Activated CD4-positive, alpha-beta memory T cell treated with anti-CD3 and anti-CD28 coated beads, Interleukin-2, amount 10 ng/mL, durations not matched to agents 7 days and 5 days (primary cell): ENCODE measurements around the gene PCDH9. TPM values are rescaled to one million over a fixed set of nuclear protein-coding genes. Genes with fewer than 3 reads are reported as not detected.

Experiments
- CTCF ChIA-PET: fragments of 350-600 bp; sonication (Branson Sonifier 250); formaldehyde crosslinking; loops from one replicate; lab custom pipeline; 2021; ENCODE audit warnings: antibody characterized with exemption, inconsistent platforms; lab: Charles Lee
- POLR2A ChIA-PET: fragments of 350-600 bp; sonication (Branson Sonifier 250); formaldehyde crosslinking; loops from one replicate; lab custom pipeline; 2021; ENCODE audit warnings: antibody characterized with exemption; lab: Charles Lee
- DNase-seq: peaks from one replicate; pipeline ENCODE4 v3.0.0-alpha.2; 2020
- H3K27ac Mint-ChIP-seq: one replicate; pipeline ENCODE4 v1.8.0; 2021; ENCODE audit warnings: mild to moderate bottlenecking, mixed read lengths
- H3K27me3 Mint-ChIP-seq: one replicate; pipeline ENCODE4 v1.8.0; 2021; ENCODE audit warnings: mixed read lengths
- H3K36me3 Mint-ChIP-seq: one replicate; pipeline ENCODE4 v1.8.0; 2021; ENCODE audit warnings: low read depth, mixed read lengths
- H3K4me1 Mint-ChIP-seq: one replicate; pipeline ENCODE4 v1.8.0; 2021; ENCODE audit warnings: mixed read lengths
- H3K4me3 Mint-ChIP-seq: one replicate; pipeline ENCODE4 v1.8.0; 2021; ENCODE audit warnings: mild to moderate bottlenecking, mixed read lengths
- H3K9me3 Mint-ChIP-seq: one replicate; pipeline ENCODE4 v1.8.0; 2021; ENCODE audit warnings: mixed read lengths
- total RNA-seq, 2 experiments: library from RNA; stranded (reverse); gene quantifications; one replicate each; pipeline ENCODE4 v1.2.3, GENCODE V29; 2021

Gene PCDH9
- total RNA-seq, 2 experiments from 2014 or later = 0.05 TPM; not detected in 1

DNA sequence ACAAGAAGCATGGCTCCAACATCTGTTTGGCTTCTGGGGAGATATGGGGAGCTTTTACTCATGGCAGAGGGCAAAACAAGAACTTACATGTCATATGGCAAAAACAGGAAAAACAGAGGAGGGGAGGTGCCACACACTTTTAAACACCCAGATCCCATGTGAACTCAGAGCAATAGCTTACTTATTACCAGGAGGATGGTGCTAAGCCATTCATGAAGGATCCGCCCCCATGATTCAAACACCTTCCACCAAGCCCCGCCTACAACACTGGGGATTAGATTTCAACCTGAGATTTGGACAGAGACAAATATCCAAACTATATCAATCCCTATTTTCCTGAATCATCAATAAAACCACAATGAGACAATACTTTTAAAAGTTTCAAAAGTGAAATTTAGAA, 712.1 kb downstream of the PCDH9 start:
- Mint-ChIP-seq H3K9me3 (peaks cover 9% of the 10 kb centered on the region), H3K4me3 (no peak overlapping the region), H3K36me3 (no peaks in the 10 kb centered on the region), H3K4me1 (no peaks in the 10 kb centered on the region), H3K27ac (no peak overlapping the region), H3K27me3 (no peaks in the 10 kb centered on the region)
- ChIA-PET CTCF (no interaction called here), POLR2A (no interaction called here)
- no peak for DNase-seq

DNA sequence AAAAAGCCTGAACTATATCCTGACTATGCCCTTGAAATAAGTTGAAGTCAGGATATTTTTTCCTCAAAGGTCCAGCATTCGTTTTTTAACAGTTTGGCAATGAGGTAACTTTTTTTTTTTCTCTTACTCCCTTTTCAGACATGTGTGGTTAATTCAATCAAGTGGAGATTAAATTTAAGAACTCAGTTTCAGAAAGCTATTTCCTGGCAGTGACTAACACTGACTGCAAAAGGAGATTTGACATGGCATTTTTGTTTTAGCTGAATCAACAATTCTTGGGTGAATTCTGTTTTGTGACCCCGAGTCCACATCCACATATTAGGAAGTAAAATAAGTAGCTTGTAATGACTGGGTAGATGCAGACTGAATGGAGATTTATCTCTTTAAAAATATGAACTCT, 716.4 kb downstream of the PCDH9 start:
- no peaks in the 10 kb centered on the region for H3K27me3 Mint-ChIP-seq
- H3K4me3 Mint-ChIP-seq = no peak overlapping the region
- DNase-seq = no peak
- no peak overlapping the region for H3K27ac Mint-ChIP-seq
- no peaks in the 10 kb centered on the region for H3K36me3 Mint-ChIP-seq
- H3K4me1 Mint-ChIP-seq = no peaks in the 10 kb centered on the region
- POLR2A ChIA-PET = no interaction called here
- peaks cover 6% of the 10 kb centered on the region for H3K9me3 Mint-ChIP-seq
- CTCF ChIA-PET = no interaction called here

DNA sequence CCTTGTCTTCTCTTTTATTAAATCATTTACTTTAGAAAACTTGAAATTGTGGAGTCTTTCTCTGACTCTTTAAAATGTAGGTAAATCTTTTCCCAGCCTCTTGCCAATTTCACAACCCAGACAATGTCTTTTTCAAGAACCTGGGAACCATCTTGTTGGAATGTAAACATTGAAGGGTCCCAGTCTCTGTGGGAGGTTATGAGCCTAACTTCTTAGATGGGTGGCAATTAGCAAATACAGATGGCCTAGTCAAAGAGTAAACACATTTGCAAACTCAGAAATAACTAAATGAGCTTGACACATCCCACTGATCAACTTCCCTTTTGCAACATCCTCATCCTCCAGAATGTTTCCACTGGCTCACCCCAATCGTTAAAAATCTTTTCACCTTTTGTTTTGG, 721.0 kb downstream of the PCDH9 start:
- POLR2A ChIA-PET = no interaction called here
- H3K27me3 Mint-ChIP-seq = no peaks in the 10 kb centered on the region
- CTCF ChIA-PET = interaction anchor here (0.6 kb wide), 1 partner anchor 18 kb away, joined by 3 read pairs; no protein-coding TSS in a partner anchor

DNA sequence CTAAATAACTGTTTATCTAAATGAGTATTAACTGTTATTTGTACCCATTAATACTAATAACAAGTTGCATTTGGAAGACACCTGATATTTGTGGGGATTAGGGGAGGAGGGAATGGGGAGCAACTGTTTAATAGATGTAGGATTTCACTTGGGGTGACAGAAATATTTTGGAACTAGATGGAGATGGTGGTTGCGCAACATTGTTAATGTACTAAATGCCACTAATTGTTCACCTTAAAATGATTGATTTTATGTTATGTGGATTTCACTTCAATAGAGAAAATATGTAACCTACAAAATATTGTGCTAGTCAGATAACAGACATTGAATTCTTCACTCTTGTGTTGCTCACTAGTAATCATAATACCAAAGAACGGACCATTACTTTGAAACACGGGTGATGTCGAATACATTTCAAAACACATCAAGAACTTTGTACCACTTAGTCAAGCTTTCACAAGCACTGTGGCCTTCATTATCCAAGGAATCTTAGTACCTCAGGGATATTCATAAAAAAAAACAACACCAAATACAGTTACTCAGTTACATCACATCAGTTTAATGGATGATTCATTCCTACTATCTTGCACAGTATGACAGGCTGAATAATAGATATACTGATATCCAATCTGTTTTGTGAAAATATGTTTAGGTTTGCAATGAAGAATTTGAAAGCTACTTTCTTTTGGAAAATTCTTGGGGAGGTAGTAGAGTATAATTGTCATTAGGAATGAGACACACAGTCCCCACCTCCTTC, 721.8 kb downstream of the PCDH9 start:
- ChIA-PET POLR2A (no interaction called here), CTCF (no interaction called here)
- H3K27ac Mint-ChIP-seq = no peak overlapping the region

More for the DNA sequence above, 721.0 kb downstream of the PCDH9 start:
- Mint-ChIP-seq H3K27ac (no peak overlapping the region), H3K9me3 (peaks cover 7% of the 10 kb centered on the region), H3K36me3 (no peaks in the 10 kb centered on the region), H3K4me3 (no peak overlapping the region), H3K4me1 (no peaks in the 10 kb centered on the region)
- DNase-seq = no peak

DNA sequence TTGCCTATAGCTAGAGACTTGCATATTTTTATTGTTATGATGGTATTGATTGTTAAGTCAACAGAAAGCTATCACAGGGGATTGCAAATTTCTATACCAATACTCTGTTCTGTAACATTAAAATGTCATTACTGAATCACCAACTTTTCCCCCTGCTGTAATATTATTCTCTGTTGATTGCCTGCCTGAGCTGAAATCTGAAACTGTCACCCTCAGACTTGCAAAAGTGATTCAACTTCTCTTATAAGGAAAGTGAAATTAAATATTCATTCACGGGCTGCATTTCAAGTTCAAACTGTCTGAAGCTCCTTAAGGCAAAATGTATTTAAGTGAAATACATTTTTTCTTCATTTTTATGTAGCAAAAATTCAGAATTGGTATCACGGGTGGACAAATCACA, 723.2 kb downstream of the PCDH9 start:
- POLR2A ChIA-PET = no interaction called here
- CTCF ChIA-PET = no interaction called here
- no peak overlapping the region for H3K4me3 Mint-ChIP-seq

More for the DNA sequence above, 721.8 kb downstream of the PCDH9 start:
- DNase-seq = no peak
- H3K27me3 Mint-ChIP-seq = no peaks in the 10 kb centered on the region
- H3K9me3 Mint-ChIP-seq = peaks cover 9% of the 10 kb centered on the region
- H3K36me3 Mint-ChIP-seq = no peaks in the 10 kb centered on the region
- no peaks in the 10 kb centered on the region for H3K4me1 Mint-ChIP-seq
- H3K4me3 Mint-ChIP-seq = no peak overlapping the region

DNA sequence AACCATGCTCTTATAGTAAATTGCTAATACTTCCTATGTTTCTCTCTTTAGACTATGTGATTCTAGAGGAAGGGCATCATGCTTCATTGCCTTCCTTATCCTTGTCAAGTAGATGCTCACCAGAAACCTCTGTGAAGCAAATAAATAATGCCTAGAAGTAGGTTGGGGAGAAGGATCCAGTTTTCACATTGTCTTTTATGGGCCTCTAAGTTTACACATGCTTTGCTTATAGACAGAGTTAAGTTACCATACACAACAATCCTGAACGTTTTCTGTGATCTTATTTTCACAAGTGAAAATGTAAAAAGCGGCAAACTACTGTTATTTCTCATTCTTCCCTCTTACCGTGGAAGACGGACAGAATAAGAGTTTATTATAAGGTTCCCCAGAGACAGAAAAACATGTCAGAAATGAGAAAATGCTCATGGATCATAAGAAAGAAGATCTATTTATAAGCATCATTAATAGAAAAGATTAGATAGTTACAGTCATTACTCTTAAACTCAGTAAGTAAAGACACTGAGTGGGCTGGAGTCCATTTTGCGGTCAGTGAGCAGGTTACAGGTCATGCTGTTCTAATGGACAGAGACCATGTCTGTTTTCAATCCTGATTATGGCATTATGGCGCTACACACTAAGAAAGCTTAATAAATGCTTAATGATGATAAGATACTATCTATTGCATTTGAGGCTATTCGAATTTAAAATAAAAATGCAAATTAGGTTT, 723.9 kb downstream of the PCDH9 start:
- H3K36me3 Mint-ChIP-seq = no peaks in the 10 kb centered on the region
- H3K27me3 Mint-ChIP-seq = no peaks in the 10 kb centered on the region
- ChIA-PET POLR2A (no interaction called here), CTCF (no interaction called here)
- DNase-seq = no peak
- H3K27ac Mint-ChIP-seq = no peak overlapping the region
- peaks cover 9% of the 10 kb centered on the region for H3K9me3 Mint-ChIP-seq
- H3K4me3 Mint-ChIP-seq = no peak overlapping the region
- no peaks in the 10 kb centered on the region for H3K4me1 Mint-ChIP-seq

More for the DNA sequence above, 723.2 kb downstream of the PCDH9 start:
- DNase-seq = no peak
- Mint-ChIP-seq H3K27ac (no peak overlapping the region), H3K9me3 (peaks cover 9% of the 10 kb centered on the region), H3K36me3 (no peaks in the 10 kb centered on the region), H3K27me3 (no peaks in the 10 kb centered on the region), H3K4me1 (no peaks in the 10 kb centered on the region)

DNA sequence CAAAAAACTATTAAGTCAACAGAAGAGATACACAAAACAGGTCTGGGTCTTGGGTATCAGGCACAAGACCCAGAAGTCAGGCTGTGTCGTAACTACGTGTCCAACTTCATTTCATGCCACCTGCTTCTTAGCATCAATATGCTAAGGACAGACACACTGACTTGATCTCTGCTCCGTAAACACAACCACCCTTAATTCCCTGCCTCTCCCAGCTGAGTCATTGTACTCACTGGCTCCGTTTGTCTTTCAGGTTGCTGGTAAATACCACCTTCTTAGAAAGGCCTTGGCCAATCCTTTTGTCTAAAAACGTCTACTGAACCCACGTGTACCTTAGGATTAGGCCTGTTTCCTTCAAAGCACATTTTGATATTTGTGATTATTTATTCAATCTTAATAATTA, 726.2 kb downstream of the PCDH9 start:
- Mint-ChIP-seq H3K4me3 (no peak overlapping the region), H3K9me3 (peaks cover 7% of the 10 kb centered on the region), H3K4me1 (no peaks in the 10 kb centered on the region), H3K27me3 (no peaks in the 10 kb centered on the region), H3K27ac (no peak overlapping the region), H3K36me3 (no peaks in the 10 kb centered on the region)
- ChIA-PET CTCF (no interaction called here), POLR2A (no interaction called here)
- no peak for DNase-seq

DNA sequence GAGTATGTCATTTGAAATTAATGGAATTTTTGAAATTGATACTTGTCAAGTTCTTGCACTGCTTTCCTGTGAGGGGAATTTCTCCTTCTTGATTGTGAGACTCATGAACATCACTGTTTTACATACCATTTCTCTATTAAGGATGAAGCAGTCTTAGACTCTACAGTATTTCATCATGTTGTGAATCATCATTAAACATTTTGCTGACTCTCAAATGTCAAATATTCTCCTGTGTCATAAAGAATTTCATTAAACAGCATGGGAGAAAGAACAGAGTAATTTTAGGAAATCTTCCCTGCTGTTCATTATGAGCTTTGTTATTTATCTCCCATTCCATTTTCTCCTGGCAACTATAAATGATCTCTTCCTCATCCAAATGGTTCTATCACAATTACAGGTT, 729.0 kb downstream of the PCDH9 start:
- H3K27ac Mint-ChIP-seq = no peak overlapping the region
- H3K27me3 Mint-ChIP-seq = no peaks in the 10 kb centered on the region
- no peak overlapping the region for H3K4me3 Mint-ChIP-seq
- CTCF ChIA-PET = no interaction called here
- POLR2A ChIA-PET = no interaction called here
- peaks cover 7% of the 10 kb centered on the region for H3K9me3 Mint-ChIP-seq
- DNase-seq = no peak
- H3K36me3 Mint-ChIP-seq = no peaks in the 10 kb centered on the region
- H3K4me1 Mint-ChIP-seq = no peaks in the 10 kb centered on the region

DNA sequence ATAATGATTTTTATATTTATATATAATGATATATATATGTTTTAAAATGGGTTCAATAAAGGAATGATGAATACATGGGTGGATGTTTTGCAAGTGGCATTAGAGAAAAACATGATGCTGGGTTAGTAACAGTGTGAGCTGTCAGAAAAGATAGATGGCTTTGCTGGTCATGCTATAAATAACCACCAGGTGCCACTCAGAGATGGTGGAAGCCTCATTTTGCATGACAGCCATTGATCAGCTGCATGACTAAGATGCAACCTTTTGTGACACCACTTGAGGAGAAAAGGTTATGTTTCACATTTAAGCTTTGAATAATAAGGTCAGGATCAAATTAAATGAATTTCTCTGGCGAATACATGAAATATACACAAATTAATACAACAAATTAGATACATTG, 737.7 kb downstream of the PCDH9 start:
- H3K36me3 Mint-ChIP-seq = no peaks in the 10 kb centered on the region
- H3K4me1 Mint-ChIP-seq = no peaks in the 10 kb centered on the region
- H3K27ac Mint-ChIP-seq = no peak overlapping the region
- H3K27me3 Mint-ChIP-seq = no peaks in the 10 kb centered on the region
- DNase-seq = no peak
- ChIA-PET POLR2A (no interaction called here), CTCF (no interaction called here)
- H3K4me3 Mint-ChIP-seq = no peak overlapping the region
- H3K9me3 Mint-ChIP-seq = no peaks in the 10 kb centered on the region

DNA sequence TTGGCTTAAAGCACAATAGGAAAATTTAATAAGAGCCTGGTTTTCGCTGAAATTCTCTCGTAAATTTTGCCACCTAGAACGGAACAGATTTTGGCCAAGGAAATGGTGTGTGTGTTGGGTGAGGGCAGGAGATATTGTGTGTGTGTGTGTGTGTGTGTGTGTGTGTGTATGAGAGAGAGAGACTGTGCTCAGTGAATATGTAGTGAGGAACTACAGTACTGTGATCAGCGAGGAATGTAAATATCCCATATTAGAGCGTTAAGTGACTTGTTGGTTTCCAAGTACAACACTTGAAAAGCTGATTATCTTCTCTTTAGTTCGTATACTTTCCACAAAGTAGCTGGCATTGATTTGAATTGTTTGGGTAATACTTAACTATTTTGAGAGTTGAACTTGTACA, 738.9 kb downstream of the PCDH9 start:
- H3K9me3 Mint-ChIP-seq = no peaks in the 10 kb centered on the region

DNA sequence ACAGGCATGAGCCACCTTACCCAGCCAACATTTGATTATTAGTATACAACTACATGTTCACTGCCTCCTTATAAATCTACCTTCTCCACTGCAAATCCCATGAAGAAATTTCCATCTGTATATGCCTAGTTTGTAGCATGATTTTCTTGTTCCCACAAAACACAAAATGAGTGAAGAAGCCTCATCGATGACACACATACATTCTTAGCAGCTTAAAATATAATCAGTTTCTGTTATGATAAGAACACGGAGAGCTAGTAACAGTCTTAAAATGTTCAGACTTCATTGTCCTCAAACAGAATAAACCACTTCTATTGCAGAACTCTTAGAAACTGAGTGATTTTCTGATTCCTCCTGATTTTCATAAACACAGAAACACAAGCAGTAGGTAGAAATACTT, 740.5 kb downstream of the PCDH9 start:
- CTCF ChIA-PET = no interaction called here

More for the DNA sequence above, 738.9 kb downstream of the PCDH9 start:
- no peak overlapping the region for H3K27ac Mint-ChIP-seq
- H3K4me1 Mint-ChIP-seq = no peaks in the 10 kb centered on the region
- no peak overlapping the region for H3K4me3 Mint-ChIP-seq
- no peaks in the 10 kb centered on the region for H3K27me3 Mint-ChIP-seq
- POLR2A ChIA-PET = no interaction called here
- no peak for DNase-seq
- no peaks in the 10 kb centered on the region for H3K36me3 Mint-ChIP-seq
- CTCF ChIA-PET = interaction anchor here (0.7 kb wide), 1 partner anchor 18 kb away, joined by 3 read pairs; no protein-coding TSS in a partner anchor

DNA sequence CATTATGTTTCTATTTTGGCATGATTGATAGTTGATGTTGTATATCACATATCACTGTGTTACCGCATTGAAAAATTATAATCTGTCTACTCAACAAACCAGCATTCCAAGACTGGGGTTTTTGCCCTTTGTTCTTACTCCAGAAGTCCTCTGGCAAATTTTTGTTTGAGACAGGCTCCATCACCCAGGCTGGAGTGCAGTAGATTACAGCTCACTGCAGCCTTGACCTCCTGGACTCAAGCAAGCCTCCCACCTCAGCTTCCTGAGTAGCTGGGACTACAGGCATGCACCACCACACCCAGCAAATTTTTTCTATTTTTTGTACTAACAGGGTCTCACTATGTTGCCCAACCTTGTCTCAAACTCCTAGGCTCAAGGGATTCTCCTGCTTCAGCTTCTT, 741.0 kb downstream of the PCDH9 start:
- Mint-ChIP-seq H3K27ac (no peak overlapping the region), H3K4me1 (no peaks in the 10 kb centered on the region), H3K27me3 (no peaks in the 10 kb centered on the region), H3K4me3 (no peak overlapping the region), H3K9me3 (no peaks in the 10 kb centered on the region), H3K36me3 (no peaks in the 10 kb centered on the region)
- DNase-seq = no peak
- ChIA-PET CTCF (no interaction called here), POLR2A (no interaction called here)

More for the DNA sequence above, 740.5 kb downstream of the PCDH9 start:
- DNase-seq = no peak
- Mint-ChIP-seq H3K27ac (no peak overlapping the region), H3K27me3 (no peaks in the 10 kb centered on the region), H3K4me1 (no peaks in the 10 kb centered on the region), H3K36me3 (no peaks in the 10 kb centered on the region), H3K9me3 (no peaks in the 10 kb centered on the region), H3K4me3 (no peak overlapping the region)
- POLR2A ChIA-PET = no interaction called here

DNA sequence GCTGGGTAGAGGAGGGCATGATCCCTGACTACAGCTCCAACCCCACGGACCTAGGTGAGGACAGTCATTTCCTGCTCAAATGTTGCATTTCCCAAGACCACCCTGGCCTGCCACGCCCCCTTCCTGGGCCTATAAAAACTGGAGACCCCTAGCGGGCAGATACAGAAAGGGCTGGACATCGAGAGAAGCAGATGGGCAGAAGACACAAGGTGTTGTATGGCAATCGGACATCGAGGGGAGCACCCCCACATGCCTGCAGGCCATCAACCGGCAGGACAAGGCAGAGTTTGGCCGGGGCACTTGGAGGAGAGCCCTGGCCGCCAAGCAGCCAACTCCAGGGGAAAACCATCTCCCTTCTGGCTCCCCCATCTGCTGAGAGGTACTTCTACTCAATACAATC, 746.4 kb downstream of the PCDH9 start:
- no peaks in the 10 kb centered on the region for H3K27me3 Mint-ChIP-seq
- no peak for DNase-seq
- no peak overlapping the region for H3K27ac Mint-ChIP-seq
- ChIA-PET POLR2A (no interaction called here), CTCF (no interaction called here)
- no peaks in the 10 kb centered on the region for H3K9me3 Mint-ChIP-seq
- H3K36me3 Mint-ChIP-seq = no peaks in the 10 kb centered on the region
- H3K4me1 Mint-ChIP-seq = no peaks in the 10 kb centered on the region
- no peak overlapping the region for H3K4me3 Mint-ChIP-seq
